Measurements from ENCODE around the gene JPH4. TPM values are rescaled to one million over a fixed set of nuclear protein-coding genes. Genes with fewer than 3 reads are reported as not detected.

JPH4 gene
- total RNA-seq, 1 donor from 2014 or later: 3.2 TPM

GRCh38 chr14:23522643-23523198, 55.9 kb downstream of the JPH4 start:
- Histone ChIP-seq H4K20me1 (ENCODE audit: low read depth) (no peaks in the 10 kb centered on the region), H3K36me3 (no peaks in the 10 kb centered on the region), H3K27ac (no peak overlapping the region), H2AFZ (replicated peaks) (no peak overlapping the region), H3K4me3 (no peak overlapping the region), H3K79me2 (ENCODE audit: low read depth) (no peaks in the 10 kb centered on the region), H3K9ac (no peak overlapping the region), H3F3A (ENCODE audit: low read depth) (peaks cover 11% of the 10 kb centered on the region), H3K27me3 (no peaks in the 10 kb centered on the region), H3K4me1 (peaks cover 15% of the 10 kb centered on the region), H3K4me2 (no peak overlapping the region), H3K9me3 (ENCODE audit: low read depth) (no peaks in the 10 kb centered on the region)
- peaks cover 19% of the 10 kb centered on the region for H3K4me1 Mint-ChIP-seq
- TF ChIP-seq EZH2phosphoT487 (IDR thresholded peaks at IDR 0.05): no peak
- no peak for TF ChIP-seq CTCF (IDR thresholded peaks at IDR 0.05)
- no peak for TF ChIP-seq EZH2 (IDR thresholded peaks at IDR 0.05)
- peak overlapping the region; percentile 66 for H3K27ac Mint-ChIP-seq
- no peak overlapping the region for H3K4me3 Mint-ChIP-seq
- no peak for DNase-seq (ENCODE audit: low spot score)
- no peaks in the 10 kb centered on the region for H3K9me3 Mint-ChIP-seq
- H3K36me3 Mint-ChIP-seq: peaks cover 16% of the 10 kb centered on the region
- H3K27me3 Mint-ChIP-seq (ENCODE audit: insufficient read depth, low read depth): peaks cover 20% of the 10 kb centered on the region

- Histone ChIP-seq H3K4me2 (no peak overlapping the region), H2AFZ (replicated peaks) (no peak overlapping the region), H3K4me3 (no peak overlapping the region), H3K27ac (no peak overlapping the region), H3K36me3 (no peaks in the 10 kb centered on the region), H4K20me1 (ENCODE audit: low read depth) (no peaks in the 10 kb centered on the region), H3K27me3 (no peaks in the 10 kb centered on the region), H3K79me2 (ENCODE audit: low read depth) (no peaks in the 10 kb centered on the region), H3K4me1 (peaks cover 17% of the 10 kb centered on the region), H3F3A (ENCODE audit: low read depth) (peaks cover 11% of the 10 kb centered on the region), H3K9ac (no peak overlapping the region), H3K9me3 (ENCODE audit: low read depth) (no peaks in the 10 kb centered on the region)
- Mint-ChIP-seq H3K27ac (no peak overlapping the region), H3K36me3 (peaks cover 11% of the 10 kb centered on the region), H3K9me3 (no peaks in the 10 kb centered on the region), H3K27me3 (ENCODE audit: insufficient read depth, low read depth) (peaks cover 18% of the 10 kb centered on the region), H3K4me1 (peaks cover 19% of the 10 kb centered on the region), H3K4me3 (no peak overlapping the region)
- TF ChIP-seq CTCF (IDR thresholded peaks at IDR 0.05): no peak
- no peak for TF ChIP-seq EZH2phosphoT487 (IDR thresholded peaks at IDR 0.05)
- DNase-seq (ENCODE audit: low spot score): no peak
Observed at GRCh38 chr14:23521785-23522640, 56.6 kb downstream of the JPH4 start.

GRCh38 chr14:23520899-23521533, 57.6 kb downstream of the JPH4 start:
- Mint-ChIP-seq H3K9me3 (no peaks in the 10 kb centered on the region), H3K36me3 (peaks cover 4% of the 10 kb centered on the region), H3K27ac (peak overlapping the region; percentile 18), H3K4me1 (peaks cover 19% of the 10 kb centered on the region), H3K27me3 (ENCODE audit: insufficient read depth, low read depth) (peaks cover 15% of the 10 kb centered on the region), H3K4me3 (no peak overlapping the region)
- H3K4me3 ChIP-seq: no peak overlapping the region
- H3K4me1 ChIP-seq: peaks cover 17% of the 10 kb centered on the region
- H3K4me2 ChIP-seq: no peak overlapping the region
- H3K27me3 ChIP-seq: no peaks in the 10 kb centered on the region
- no peak overlapping the region for H2AFZ ChIP-seq (replicated peaks)
- no peaks in the 10 kb centered on the region for H3K9me3 ChIP-seq (ENCODE audit: low read depth)
- no peak for DNase-seq (ENCODE audit: low spot score)
- H3K79me2 ChIP-seq (ENCODE audit: low read depth): no peaks in the 10 kb centered on the region
- peak overlapping the region; percentile 37 for H3K27ac ChIP-seq
- no peaks in the 10 kb centered on the region for H4K20me1 ChIP-seq (ENCODE audit: low read depth)
- H3K36me3 ChIP-seq: no peaks in the 10 kb centered on the region
- peaks cover 11% of the 10 kb centered on the region for H3F3A ChIP-seq (ENCODE audit: low read depth)
- TF ChIP-seq EZH2phosphoT487 (IDR thresholded peaks at IDR 0.05) (no peak), EZH2 (IDR thresholded peaks at IDR 0.05) (no peak), CTCF (IDR thresholded peaks at IDR 0.05) (no peak)
- no peak overlapping the region for H3K9ac ChIP-seq
